HG03097 (cell line): ENCODE data around the gene SFI1.

ENCODE experiments used
- ATAC-seq: cut with Tn5 transposase; IDR thresholded peaks from one replicate; pipeline ENCODE4 v1.9.1; 2021; ENCODE audit not compliant: unreplicated experiment, low FRiP score

The SFI1 gene

DNA sequence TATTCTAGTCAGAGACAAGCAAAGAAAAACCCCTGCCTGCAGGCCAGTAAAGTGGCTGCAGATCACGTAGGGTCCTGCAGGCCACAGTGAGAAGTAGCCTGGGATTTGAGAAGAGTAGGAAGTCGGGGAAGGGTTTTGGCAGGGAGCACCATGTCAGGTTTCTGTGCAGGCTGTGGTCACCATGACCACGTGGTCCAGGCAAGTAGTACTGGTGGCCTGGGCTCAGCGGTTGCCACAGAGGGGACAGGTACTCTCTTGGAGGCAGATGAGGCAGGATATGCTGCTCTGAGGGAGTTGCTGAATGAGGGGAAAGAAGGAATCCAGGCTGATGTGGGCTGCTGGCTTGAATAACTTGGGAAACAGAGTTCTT, 119.1 kb downstream of the SFI1 start:
- ATAC-seq = no peak

DNA sequence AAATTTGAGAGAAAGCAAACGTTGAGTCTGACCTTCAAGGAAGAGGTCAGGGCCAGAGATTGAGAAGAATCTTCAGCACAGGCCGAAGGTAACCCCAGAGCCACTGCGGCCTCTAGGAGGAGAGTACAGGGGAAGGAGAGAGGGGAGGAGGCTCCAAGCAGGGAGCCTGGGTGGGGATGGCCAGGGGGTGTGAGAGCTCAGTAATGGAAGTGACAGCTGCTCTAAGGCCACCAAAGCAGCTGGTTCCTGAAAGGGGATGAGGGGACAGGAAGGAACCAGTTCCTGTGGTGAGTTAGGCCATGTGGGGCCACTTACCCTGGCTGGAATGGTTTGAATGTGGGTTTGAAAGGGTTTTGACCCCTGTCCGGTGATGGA, 119.6 kb downstream of the SFI1 start:
- no peak for ATAC-seq

DNA sequence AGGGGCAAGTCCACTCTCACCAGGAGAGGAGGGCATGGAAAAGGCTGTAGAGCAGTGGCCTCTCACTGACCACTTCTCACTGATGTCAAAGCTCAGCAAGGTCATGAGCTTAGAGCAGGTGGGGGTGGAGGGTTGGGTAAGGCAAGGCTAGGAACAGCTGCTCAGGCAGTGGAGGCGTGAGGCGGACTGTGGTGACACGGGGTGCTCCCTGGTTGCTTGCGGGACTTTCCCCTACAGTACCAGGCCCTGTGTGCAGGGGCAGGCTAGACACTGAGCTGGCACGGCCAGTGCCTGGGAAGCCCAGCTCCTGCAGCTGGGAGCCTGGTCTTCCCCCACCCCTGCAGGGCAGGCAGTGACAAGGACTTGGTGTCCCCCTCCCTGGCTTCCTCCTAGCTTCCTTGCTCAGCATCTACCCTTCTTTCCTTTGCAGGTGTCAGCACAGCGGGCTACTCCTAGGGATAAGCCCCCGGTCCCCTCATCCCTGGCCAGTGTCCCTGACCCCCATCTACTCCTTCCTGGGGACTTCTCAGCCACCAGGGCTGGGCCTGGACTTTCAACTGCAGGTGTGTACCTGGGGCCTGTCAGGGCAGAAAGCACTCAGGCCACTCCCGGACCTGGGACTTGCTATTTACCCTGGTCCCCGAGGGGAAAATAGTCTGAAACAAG, 120.1 kb downstream of the SFI1 start:
- ATAC-seq = no peak

DNA sequence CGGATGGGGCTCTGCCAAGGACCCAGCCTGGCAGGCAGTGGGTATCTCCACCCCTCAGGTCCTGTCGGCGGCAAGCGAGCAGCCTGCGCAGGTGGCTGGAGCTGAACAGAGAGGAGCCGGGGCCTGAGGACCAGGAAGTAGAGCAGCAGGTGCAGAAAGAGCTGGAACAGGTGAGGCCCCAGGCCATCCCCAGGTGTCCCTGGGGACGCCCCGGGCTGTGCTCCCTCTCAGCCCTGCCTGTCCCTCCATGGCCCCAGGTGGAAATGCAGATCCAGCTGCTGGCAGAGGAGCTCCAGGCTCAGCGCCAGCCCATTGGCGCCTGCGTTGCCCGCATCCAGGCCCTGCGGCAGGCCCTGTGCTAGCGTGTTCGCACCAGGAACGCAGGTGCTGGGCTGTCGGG, 121.7 kb downstream of the SFI1 start:
- no peak for ATAC-seq

DNA sequence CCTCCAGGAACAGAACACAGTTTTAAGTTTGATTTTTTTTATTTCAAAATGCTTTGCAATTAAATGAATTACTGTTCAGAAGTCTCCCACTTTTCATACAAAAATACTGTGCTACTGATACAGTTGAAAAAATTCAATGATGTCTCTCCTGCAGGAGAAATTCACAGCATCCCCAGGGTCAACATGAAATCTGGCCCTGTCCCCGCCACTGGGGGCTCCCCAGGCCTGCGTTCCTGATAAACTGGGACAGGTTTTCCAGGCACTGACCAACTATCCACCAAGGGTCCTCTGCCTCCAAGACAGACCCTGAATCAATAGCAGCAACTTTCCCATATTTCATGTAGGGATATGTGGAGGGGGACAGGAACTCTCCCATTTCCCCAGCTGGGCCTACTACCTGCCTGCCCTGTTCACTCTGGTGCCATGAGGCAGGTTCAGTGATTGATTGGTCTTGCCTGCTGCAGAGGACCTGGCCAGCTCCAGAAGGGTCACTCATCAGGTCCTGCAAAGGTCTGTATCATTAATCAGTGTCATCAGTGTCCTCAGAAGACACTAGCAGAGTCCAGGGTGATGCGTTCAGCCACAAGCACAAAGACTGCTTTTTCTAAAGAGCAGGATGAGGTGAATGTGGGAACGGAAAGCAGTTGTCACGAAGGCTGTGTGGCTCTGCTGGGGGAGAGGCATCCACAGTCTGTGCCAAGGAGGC, 122.3 kb downstream of the SFI1 start:
- ATAC-seq = no peak

DNA sequence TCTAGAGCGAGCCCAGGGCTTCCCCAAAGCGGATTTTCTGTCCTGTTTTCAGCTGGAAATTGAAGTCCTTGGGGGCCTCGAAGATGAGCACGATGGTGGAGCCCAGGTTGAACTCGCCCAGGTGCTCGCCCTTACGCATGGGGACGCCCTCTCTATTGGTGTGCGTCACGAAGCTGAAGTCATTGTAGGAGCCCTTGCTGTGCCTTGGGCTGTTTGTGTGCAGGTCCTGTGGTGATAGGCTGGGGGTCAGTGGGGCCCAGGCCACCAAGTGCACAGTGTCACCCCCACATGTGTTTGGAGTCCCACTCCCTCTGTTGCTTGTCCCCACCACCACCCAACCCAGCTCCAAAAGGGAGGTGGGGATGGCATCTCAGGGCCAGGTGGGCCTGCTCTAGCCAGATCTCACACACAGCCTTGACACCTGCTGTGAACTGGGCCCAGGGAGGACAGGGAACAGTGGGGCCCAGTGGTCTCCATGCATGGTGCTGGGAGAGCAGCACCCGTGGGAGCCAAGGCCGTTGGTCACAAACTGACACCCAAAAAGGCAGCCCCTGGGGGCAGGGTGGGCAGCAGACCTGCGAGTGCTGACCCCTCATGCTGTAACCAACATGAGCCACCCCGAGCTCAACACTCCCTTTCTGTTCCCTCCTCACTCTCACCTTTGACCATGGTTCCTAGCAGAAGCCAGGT, 123.4 kb downstream of the SFI1 start:
- no peak for ATAC-seq

DNA sequence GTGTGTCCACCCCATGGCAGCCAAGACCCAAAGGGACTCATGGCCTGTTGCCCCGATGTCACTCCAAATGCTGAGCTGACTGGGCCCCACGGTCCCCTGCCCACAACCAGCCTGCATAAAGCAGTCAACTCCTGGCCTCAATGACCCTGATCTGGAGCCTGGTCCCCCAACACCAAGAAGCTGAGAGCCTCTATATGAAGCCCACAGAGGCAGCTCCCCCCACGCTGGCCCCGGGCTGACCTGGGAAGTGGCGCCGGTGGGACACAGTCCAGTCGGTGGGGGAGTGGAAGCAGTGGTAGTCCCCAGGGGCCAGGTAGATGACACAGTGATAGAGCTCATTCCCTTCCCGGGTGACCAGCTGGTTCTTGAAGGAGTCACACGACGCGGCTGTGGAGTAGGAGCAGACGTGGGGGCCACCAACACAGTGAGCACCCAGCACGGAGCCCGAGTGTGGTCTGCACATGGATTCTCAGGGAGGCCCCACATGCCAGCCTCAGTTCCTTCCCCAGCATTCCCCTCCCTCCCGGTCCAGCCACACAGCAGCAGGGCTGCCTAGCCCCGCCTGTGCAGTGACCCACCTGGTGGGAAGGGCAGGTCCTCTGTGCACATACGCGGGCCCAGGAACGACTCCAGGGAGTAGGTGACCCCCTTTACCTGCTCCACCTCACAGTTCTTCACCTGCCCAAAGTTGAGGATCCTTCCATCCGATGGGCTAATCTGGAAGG, 124.6 kb downstream of the SFI1 start:
- no peak for ATAC-seq

DNA sequence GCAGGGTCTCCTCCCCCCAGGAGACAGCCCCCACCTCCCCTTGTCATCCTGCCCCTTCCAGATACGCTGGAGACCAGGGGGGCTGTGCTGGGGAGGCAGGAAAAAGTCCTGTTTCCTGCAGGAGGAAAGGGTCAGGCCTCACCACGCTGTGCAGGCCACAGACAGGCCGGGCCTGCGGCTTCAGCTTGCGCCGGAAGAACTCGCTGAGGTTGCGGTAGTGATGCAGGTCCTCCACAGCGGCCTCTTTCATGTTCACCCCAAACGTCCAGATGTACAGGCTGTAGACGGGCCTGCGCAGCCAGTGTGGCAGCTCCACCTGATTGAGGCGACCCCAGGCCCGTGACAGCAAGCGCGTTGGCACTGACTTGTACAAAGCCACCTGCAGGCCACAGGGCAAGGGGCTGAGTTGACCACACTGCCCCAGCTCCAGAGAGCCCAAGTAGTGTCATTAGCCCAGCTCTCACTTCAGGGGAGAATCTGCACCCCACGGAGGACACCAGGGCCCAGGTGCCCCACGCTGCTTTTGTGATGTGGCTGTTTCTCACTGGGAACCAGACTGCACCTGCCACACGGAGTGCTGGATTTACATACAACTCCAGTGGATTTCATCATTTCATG, 125.3 kb downstream of the SFI1 start:
- no peak for ATAC-seq

DNA sequence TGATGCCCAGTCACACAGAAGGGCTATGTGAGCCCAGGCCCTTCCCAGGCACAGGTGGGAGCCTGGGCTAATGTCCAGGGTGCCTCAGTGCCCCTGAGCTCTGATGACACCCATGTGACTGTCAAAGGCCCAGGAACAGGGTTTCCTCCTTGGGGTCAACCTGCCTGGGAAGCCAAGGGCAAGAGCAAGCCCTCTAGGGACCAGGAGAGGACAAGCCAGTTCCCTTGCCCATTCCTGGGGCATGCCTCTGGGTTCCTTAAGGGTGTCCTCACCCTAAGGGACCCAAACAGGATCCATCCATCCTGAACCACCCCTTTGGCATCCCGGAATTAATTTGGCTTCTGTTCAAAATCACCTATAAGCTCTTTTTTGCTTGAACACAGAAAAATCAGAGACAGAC, 126.6 kb downstream of the SFI1 start:
- no peak for ATAC-seq

DNA sequence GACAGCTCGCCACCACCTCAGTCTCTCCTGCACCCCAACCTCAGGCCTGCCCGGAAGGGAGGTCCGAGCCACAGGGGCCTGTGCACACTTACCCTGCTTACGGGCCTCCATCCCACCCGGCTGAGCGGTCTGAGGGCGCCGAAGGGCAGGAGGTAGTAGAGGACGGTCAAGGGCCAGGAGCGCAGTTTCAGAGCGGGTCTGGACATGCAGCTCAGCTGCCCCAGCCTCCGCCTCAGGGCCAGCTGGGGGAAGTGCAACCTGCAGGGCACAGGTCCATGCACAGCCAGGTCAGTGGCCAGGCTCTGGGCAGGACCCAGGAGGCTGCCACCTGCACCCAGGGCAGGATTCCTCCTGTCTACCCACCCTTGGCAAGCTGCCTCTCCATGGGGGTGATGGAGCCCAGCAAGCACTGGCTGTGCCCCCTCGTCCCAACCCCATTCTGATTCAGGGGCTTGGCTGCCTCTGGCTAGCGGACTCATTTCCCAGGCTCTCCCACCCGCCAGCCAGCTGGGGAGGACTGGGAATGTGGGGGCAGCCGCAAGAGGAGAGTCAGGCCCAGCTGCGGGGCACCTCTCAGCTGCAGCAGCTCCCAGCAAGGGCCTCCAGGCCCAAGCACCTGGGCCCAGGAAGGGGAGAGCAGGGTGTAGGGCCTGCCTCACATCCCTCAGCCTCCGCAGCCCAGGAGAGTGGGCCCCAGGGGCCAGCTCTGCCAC, 127.4 kb downstream of the SFI1 start:
- ATAC-seq = no peak

DNA sequence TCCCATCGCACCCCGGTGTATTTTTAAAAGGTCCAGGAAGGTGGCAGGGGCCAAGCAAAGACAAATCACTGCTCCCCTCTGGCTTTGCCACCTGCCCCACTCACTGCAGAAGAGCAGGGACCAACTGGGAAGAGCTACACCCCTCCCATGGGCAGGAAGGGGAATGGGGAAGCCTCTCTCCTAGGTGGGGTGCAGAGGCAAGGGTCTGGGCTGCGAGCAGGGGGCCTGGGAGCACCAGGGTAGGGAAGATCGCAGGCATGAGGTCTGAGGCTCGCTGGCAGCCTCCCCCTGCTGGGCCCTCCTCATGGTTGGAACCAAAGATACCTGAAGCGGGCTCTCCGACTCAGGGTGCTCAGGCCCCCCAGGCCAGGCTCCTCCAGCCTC, 128.9 kb downstream of the SFI1 start:
- no peak for ATAC-seq

DNA sequence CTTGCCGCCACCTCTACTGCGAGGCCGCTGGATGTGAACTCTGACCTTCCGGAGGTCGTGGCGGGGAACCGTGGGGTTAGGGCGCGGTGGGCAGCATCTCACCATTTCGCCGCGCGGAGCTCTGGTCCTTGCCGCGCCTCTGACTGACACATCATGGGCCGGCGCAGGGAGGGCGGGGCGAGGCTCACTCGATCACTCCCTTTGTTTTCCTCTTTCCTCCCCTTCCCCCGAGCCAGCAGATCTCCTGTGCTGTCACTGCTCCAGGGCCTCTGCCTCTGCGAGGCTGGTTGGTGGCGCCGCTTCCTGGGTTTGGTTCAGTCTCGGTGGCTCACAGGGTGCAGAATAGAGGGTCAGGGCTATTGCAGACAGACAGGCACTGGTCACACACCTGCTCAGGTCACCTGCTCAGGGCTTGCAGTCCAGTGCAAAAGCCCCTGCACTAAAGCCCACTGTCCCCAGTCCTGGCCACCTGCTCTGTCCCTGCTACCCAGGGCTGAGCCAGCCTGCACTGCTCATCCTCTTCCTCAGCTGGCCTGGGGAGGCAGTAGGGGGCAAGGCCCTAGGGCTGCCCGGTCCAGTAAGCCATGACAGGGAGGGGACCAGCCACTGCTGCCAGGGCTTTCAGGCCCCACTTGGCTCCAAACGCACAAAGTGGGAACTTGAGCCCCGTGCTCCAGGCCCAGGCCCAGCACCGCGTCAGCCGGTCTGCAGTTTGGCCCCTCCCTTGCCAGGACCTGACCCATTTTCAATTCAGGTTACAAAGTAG, 129.5 kb downstream of the SFI1 start:
- no peak for ATAC-seq

DNA sequence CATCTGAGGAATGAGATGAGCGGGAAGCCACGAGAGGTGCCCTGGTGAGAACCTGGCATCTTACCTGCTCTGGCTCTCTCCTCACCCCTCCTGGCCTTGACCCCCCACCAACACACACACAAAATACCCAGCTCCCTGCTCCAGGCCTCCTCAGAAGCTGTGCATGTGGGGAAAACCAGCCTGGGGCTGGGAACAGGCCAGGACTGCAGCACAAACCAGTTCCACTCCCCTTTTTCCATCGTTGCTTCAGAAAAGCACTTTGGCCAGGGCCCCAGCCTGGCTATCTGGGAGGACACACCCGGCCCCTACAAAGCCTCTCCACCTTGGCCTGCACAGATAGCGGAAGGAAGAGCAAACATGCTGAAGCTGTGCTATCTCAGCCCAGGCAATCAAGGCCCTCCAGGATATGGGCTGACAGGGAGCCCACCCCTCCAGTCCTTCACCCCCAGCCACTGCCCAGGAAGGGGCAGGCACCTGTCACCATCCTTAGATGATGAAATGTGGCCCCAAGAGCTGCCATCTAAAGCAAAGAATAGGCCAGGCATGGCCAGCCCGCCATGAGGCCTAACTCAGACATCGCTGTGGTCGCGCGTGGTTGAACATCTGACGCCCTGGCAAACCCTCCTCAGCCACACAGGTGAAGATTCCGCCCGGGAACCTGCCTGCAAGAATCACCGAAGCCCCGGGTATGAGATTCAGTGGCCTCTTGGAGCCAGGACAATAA, 130.3 kb downstream of the SFI1 start:
- ATAC-seq = no peak

DNA sequence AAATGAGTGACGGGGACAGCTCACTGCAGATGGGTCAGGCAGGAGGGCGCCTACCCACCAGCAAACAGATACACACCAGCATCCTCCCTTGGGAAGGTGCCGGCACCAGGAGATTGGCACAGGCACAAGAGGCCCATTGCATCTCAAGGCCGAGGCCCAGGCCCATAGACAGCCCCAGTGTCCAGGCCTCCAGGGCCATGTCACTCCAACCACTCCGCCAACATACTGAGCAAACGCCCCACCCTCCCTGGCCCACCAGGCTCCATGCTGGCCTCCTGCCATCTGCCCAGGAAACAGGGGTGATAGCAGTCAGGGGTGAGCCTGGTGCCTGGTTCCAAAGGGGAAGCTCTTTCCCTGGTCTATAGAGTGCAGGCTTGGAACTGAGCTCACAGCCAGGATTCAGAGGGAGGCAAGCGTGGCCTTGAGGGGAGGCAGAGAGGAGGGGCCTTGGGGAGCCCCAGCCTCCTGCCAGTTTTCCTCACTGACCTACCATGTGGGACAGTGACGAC, 130.9 kb downstream of the SFI1 start:
- ATAC-seq = no peak

DNA sequence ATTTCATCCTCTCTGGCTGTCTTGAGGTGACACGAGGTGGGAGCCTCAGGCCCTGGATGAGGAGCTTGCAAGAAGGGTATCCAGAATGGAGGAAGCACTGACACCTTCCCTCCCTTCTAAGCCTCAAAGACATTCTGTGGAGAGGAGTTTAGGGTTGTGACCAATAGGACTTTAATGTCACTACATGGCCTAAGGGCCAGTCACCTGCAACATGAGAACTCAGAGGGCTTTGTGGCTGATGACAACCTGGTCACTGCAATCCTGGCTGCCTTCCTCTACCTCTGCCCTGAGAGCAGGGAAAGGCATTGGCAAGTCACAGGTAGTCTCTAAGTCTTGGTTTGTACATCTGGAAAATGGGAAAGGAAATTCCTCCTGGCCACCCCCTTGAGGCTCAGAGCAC, 132.0 kb downstream of the SFI1 start:
- no peak for ATAC-seq

DNA sequence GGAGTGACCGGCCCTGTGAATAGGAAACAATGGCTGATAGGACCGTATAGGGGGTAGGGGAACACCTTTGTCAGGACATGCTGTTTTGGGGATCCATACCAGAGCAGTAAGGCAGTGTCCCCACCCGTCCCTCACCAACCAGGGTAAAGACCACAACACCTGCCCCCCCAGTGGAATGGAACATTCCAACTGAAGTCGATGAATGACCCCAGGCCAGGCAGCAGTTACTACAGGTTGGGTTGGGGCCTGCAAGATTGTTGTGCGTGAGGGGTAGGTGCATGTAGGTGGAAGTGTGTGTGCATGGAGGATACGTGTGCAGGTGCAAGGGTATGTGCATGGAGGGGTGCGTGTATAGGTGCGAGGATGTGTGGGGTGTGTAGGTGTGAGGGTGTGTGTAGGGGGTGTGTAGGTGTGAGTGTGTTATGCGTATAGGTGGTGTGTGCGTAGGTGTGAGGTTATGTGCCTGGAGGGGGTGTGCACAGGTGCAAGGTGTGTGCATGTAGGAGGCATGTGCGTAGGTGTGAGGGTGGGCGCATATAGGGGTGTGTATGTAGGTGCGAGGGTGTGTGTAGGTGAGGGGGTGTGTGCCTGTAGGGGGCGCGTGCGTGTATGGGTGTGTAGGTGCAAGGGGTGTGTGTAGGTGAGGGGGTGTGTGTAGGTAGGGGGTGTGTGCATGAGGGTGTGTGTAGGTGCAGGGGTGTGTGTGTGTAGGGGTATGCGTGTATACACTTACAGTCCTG, 132.8 kb downstream of the SFI1 start:
- no peak for ATAC-seq

DNA sequence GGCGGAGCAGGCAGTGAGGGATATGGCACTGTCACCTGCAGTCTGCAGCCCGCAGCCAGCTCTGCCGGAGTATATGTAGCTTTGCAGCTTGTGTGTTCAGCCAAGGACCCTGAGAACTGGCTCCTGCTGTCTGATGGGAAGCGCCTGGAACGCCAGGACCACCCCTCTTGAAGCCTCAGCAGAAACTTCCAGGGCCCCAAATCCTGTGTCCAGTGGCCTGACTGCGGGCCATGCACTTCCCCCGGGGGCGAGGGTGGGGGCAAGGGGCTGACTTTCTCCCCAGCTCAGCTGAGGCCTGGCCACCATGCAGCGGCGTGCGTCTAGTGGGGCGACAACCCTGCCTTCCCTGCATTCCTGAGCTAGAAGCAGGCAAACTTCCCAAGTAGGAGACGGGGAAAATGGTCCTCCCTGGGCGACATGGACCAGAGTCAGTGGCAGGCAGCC, 133.4 kb downstream of the SFI1 start:
- no peak for ATAC-seq
